Fibroblast of the aortic adventitia (primary cell): Measurements from ENCODE around the gene AAK1. TPM values are rescaled to one million over a fixed set of nuclear protein-coding genes. Genes with fewer than 3 reads are reported as not detected.

Experiments used
- DNase-seq: peaks from one replicate; pipeline ENCODE4 v3.0.0-alpha.2; 2010; ENCODE audit warnings: low read depth
- H3K4me3 ChIP-seq: 2 replicates; pipeline ENCODE4 v1.5.1; 2011; ENCODE audit warnings: low read depth, mild to moderate bottlenecking, control low read depth, low read length, moderate library complexity
- CTCF ChIP-seq: IDR thresholded peaks from 2 replicates; pipeline ENCODE4 v1.5.1; 2011; ENCODE audit warnings: mild to moderate bottlenecking, low read length, control low read depth, inconsistent platforms; ENCODE audit not compliant: insufficient read depth
- total RNA-seq: library from RNA; depleted of rRNA; stranded (reverse); fragments of >200 nt; gene quantifications from 2 replicates; pipeline ENCODE4 v1.2.3, GENCODE V29; 2012; ENCODE audit warnings: low replicate concordance

AAK1 gene
- total RNA-seq, 1 donor, result 82.6 TPM

- peak; percentile 31 for DNase-seq
- TF ChIP-seq CTCF, result no peak
- no peak overlapping the region for H3K4me3 ChIP-seq
Observed at GRCh38 chr2:69594341-69594740, 49.2 kb downstream of the AAK1 start.

GRCh38 chr2:69592511-69592910, 51.0 kb downstream of the AAK1 start:
- DNase-seq, result no peak
- H3K4me3 ChIP-seq, result no peak overlapping the region
- TF ChIP-seq CTCF, result no peak

GRCh38 chr2:69589973-69590652, 53.4 kb downstream of the AAK1 start:
- no peak for DNase-seq
- no peak overlapping the region for H3K4me3 ChIP-seq
- no peak for TF ChIP-seq CTCF

GRCh38 chr2:69588945-69589344, 54.6 kb downstream of the AAK1 start:
- no peak for DNase-seq
- TF ChIP-seq CTCF, result no peak
- H3K4me3 ChIP-seq, result no peak overlapping the region

- no peak for TF ChIP-seq CTCF
- DNase-seq, result no peak
- H3K4me3 ChIP-seq, result no peak overlapping the region
Observed at GRCh38 chr2:69588403-69588802, 55.1 kb downstream of the AAK1 start.

GRCh38 chr2:69585855-69586555, 57.5 kb downstream of the AAK1 start:
- H3K4me3 ChIP-seq, result no peak overlapping the region

More at GRCh38 chr2:69585855-69586555, 57.5 kb downstream of the AAK1 start:
- no peak for TF ChIP-seq CTCF
- no peak for DNase-seq
